ENCODE data around the gene PRELID2.

DNA sequence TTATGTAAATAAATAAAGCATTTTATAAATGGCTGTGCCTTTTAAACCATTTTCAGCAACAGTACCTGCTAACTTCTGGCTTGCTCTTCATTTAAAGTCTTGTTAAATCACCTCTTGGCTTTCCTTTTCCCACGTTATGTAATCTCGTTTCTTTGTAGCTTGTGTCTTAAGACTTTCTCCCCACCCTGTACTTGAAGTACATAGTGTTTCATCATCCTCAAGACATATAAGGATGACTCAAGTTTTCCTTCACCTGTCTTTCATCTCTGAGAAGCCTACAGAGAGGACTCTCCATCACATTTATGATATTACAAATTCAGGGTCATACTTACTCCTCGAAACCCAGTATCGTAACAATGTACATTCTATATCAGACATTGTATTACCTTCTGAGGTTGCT lies 33.9 kb downstream of the PRELID2 start:
- TF ChIP-seq CTCF (IDR thresholded peaks at IDR 0.05) (no peak), POLR2AphosphoS5 (IDR thresholded peaks at IDR 0.05) (no peak)

All from prostate gland (tissue), 2 donors.